SHP77 (cell line): Measurements from ENCODE around the gene GPC6.
A peak's percentile ranks its signal among the peaks of the same experiment; 100 is the strongest.

Source experiments
- DNase-seq, 2 experiments: peaks; one replicate each; lab custom pipeline; 2025; lab: John Stamatoyannopoulos, UW

Gene GPC6

DNA sequence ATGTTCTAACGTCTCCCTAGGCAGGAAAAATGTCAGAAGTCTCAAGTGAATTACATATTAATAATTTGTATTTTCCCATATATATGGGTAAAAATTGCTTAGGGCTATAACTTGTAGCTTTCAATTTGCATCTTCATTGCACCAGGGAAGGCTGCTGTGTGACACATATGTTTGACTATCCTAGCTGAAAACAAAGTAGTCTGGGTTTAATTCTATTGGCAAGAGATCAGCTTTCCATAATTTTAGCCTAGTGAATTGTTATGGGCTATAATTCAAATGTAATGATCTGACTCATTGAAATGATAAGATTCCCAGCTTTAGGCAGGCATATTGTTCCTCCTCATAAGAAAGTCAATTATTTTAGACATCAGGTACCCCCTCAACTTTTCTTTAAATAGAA, 699.8 kb downstream of the GPC6 start:
- peak; percentile 22 to 57 for DNase-seq

DNA sequence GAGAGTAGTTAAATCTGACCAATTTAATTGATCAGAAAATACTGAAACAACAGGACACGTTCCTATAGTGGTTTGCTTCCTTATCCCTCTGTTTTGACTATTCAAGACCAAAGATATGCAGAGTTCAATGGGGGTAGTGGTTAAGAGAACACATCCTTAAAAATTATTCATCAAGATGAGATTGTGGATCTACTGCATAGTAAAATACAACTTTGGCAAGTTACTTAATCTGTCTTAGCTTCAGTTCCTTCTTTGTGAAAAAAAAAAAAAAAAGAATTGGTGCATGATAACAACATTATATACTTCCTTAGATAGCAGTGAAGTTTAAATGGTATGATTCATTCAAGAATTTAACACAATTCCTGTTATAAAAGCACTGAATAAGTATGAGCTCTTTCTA, 700.8 kb downstream of the GPC6 start:
- no peak for DNase-seq

DNA sequence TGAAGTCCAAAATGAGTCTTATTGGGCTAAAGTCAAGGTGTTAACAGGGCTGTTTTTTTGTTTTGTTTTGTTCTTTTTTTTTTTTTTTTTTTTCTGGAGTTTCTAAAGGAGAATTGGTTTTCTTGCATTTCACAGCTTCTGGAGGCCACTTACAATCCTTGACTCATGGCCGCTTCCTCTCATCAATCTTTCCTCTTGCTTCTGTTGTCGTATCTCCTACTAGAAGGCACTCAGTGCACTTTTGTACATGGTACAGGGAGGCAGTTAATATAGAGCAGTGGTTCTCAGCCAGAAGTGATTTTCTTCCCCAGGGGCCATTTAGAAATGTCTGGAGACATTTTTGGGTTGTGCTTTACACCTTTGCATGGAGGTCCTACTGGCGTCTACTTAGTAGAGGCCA, 706.3 kb downstream of the GPC6 start:
- no peak for DNase-seq

DNA sequence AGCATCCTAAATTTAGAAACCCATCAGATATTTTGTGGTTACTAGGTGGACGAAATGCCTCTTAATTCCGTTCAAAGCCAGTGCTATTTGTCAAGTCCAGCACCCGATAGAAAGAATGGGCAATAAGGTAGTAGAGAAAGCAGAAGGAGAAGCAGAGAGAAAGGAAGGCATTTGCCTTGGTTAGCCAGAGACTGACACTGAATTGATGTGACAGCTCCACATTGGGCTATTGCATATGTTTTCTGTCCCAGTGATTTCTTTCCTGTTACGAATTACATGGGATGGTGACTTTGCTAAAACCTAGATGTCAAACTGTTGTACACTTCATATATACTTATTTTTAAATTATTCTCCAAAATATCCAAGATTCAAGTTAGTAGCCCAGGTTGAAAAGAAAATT, 710.3 kb downstream of the GPC6 start:
- no peak for DNase-seq

DNA sequence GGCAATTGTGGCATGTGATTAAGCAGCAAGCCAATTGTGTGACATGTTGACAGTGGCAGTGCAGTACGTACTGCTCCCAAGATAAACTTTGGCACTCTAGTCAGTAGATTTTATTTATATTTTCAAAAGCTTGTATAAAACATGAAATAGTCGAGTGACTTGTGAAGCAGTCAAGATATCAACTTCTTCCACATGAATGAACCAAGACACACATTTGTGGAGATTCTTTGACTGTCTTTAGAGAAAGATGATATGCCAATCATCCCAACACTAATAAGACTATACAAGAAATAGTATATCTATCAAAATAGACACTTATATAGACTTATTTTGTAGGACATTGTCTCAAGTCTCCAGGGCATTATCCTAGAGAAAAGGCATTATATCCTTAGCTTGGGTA, 714.8 kb downstream of the GPC6 start:
- no peak for DNase-seq

DNA sequence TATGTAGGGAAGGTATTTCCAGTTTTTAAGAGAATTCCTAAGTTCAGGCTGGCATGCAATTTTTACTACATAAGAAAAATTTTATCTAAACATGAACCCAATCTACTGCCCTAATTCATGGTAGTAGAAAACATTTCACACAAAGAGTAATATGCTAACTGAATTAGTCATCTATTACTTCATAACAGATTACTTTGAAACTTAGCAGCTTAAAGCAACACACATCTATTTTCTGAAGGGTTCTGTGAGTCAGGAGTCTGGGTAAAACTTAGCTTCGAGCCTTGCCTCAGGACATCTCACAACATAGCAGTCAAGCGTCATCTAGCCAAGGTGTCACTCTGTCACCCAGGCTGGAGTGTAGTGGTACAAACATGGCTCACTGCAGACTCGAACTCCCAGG, 715.4 kb downstream of the GPC6 start:
- no peak for DNase-seq

DNA sequence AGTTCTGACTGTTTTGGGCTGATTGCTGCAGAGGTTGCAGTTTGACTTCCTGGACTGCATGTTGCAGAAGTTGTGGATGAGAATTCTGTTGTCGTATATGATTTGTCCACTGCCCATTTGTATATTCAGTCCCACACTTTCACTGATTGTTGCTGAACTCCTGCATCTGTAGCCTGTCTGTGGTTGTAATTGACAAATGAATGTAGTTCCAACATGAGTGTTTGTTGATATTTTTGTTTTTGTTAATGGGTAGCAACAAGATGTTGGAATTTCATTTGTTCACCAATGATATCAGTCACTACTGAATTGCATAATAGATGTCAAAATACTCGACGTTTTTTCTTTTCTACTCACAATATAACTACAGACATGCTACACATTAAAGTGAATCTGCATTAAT, 719.0 kb downstream of the GPC6 start:
- no peak for DNase-seq

DNA sequence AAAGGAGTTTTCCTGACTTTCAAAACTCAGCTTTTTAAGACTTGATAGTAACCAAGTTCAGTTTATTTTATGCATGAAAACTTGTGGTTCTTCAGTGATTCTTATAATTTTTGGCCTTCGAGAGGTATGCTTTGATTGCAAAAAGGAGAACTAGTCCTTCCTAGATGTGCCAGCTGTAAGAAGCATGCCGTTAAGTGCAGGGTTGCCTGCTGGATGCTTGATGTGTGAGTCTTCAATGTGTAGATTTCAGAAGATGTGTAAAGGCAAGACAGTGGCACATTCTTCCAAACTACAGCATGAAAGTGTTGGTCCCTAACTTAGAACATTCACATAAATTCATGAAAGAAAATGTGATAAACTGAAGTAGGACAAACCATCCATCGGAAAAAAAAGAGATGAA, 720.4 kb downstream of the GPC6 start:
- DNase-seq, result no peak

DNA sequence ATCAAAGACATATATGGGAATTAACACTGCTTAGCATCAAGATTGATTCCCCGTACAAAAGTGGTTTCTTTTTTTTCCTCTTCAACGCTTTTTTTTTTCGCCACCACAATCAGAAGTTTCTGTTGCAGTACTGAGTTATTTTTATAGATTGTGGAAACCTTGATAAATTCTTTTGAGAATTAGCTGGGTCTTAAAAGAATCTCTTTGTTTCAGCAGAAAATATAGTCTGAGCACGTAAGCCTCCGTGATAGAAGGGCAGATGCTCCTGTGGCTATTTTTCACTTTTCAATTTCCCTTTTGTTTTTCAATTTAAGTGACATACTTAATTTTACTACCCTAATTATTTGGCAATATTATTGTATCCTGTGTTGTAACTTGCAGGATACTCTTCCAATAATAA, 721.0 kb downstream of the GPC6 start:
- DNase-seq, result no peak

DNA sequence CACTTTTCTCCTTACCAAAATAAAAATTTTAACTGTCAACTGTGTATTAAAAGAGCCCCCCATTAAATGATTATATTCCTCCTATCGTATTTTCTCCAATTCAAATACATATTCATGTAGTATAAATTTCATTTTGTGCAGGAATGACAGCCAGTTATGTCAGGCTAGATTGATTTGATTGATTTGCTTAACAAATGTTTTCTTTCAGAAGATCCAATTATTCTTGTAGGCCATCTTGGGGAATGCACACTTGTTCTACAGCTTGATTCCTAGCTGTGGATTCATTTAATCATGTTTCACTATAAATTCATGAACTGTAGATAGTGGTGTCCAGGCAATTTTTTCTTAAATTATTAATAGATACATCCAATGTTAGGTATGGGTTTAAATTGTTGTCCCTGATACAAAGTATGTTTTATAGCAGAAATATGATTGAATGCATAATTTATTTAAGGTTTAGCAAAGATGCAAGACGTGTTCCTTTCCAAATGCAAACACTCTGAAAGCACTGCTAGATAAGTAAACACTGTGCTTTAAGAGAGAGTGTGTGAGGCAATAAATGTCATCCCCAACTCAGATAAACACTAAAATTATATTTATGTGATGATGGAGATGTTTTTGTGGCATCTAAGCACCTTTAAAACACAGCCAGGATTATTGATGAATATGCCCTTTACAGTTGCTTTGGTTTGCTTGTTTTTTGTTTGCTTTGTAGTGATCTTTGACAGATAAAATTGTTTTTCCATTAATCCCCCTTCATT, 721.7 kb downstream of the GPC6 start:
- DNase-seq, result peak; percentile 56 to 71

DNA sequence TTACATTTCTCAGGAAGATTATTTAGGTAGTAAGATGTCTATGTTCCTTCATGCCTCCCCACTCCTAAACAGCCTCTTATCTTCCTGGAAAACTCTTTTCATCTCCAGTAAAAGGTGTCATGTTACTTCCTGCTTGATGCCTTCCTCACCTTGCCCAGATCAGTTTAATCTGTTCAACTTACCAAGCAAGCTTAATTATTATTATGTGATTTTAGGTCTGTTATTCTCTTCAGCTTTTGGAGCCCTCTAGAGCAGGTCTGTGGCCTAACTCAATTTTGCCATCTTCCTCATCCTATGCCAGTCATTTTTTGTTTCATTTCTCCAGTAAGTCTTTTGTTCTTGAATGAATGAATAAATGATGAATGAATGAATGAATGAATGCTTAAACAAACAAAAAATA, 724.5 kb downstream of the GPC6 start:
- DNase-seq, result no peak

DNA sequence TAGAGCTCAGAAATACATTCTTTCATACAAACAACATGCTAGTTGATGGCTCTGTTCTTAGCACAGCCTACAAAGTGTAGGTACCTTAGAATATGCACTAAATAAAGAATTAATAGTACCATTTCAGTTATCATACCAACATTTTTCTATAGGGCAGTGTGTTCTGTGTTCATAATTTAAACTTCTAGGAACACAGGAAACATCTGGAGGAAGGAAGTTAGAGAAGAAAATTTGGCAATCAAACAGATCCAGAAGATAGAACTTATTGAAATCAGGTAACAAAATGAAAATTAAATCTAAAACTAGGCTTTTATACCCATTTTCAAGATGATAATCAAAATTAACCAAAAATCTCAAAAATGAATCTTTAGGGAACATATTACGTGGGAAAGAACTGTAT, 725.3 kb downstream of the GPC6 start:
- DNase-seq, result no peak

DNA sequence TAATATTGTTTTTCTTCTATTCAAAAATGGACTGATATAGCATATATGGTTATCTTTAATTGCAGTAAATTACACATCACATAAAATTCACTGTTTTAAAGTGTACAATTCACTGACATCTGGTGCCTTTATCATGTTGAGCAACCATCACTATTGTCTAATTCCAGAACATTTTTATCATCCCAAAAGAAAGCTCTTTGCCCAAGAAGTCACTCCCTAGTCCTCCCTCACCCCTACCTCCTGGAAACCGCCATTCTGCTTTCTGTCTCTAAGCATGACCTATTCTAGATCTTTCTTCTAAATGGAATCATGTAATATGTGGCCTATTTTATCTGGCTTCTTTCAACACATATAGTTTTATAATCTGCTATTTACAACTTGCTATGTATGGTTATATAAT, 727.2 kb downstream of the GPC6 start:
- no peak for DNase-seq

DNA sequence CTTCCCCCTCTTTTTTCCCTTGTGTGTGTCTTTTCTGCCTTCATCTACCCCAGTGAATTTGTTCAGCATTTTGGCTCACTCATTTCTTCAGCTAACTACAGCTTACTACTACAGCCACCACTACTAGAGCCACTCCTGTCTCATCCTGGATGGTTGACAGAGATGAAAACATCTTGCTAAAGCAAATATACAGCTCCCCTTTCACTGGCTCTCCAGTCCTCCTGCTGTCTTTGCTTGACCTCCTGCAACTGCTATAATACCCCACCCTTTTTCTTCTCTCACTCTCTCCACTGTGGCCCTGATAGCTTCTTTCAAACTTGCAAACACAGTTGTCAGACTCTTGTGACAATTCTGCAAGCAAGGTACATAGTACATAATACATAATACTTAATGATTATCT, 729.3 kb downstream of the GPC6 start:
- peak; percentile 75 to 77 for DNase-seq

DNA sequence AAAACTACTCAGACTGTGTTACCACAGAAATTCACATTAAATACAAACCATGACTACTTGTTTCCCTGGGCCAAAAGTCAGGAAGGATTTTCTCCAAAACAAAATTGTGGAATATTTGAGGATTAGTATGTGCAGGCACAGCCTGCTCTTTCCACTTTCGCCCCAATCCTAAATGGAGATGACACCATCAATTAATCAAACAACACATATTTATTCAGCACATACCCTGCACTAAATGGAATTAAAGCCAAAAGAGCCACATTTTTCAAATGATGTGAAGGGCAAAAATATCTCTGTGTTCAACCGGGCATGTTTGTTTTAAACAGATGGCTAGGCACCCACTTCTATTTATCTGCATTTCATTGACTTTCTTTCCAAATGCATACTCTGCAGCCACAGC, 729.8 kb downstream of the GPC6 start:
- DNase-seq, result peak in 1 of 2 experiments; percentile 17

DNA sequence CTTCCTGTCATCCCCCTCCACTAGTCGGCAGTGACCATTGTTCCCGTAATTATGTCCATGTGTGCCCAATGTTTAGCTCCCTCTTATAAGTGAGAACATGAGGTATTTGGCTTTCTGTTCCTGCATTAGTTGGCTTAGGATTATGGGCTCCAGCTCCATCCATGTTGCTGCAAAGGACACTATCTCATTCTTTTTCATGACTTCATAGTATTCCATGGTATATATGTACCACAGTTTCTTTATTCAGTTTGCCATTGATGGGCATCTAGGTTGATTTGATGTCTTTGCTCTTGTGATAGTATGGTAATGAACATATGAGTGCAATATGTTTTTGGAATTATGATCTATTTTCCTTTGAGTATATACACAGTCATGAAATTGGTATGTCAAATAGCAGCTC, 730.8 kb downstream of the GPC6 start:
- no peak for DNase-seq

DNA sequence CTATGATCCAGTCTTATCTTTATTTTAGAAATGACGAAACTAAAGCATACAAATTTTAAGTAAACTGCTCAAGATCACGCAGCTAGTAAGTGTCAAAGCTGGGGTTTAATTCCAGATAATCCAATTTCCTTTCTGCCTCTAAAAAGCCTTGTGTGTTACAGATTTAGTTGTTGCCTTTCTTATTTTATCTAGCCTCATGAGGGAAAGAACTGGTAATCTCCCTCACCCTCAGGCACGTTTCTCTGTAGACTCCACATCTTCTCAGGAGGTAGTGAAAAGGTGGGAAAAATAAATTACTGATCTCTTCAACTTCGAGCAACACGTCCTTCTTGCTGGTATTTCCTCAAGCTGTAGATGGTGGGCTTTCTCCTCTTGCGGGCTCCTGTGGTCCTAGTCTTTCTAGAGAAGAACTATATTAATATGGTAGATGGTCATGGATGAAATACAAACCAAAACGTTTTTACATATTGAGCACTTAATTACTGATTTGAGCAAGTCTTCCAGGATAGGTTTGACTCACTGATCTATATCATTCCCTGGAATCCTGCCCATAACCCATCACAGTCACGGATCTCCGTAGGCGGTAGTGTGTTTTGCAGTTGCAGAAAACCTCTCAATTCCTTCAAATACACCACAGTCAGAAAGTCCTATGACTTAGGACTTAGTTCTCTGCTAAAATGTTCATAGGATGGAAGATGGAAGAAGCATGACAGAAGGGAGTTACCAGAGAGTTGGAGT, 733.4 kb downstream of the GPC6 start:
- no peak for DNase-seq

DNA sequence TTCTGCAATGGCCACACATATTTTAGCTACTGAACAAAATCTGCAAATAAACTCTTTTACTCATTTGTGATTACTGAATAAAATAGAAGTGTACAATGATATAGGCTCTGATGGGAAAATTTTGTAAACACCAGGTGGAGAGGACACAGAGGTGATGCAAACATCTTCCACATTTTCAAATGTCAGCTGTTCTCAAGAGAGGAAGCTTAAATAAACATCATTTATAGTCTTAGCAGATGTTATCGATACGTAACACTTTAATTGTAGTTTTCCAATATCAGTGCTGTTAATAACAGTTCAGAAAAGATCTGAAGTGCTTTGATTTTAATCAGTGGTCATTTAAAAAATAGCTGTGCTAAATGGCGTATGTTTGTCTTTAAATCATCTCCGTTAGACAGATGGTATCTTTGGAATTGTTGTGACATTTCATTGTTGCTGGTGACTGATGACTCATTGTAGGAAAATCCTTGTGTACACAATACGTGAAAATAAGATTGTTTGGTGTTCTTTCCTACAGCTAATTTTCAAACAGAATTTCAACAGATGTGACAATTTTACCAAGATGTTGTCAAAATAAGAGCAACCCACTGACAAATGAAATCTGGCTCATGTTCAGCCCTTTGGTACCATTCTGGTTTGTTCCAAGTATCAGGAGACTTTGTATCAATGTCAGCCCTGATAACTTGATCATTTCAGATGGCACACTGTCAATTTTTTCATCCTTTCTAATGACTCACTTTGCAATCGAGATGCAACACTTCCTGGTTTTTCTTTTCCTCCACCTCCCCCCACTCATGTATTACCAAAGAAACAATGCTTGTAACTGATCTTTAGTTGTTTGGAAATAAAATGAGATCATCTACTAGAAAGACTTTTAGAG, 736.9 kb downstream of the GPC6 start:
- peak; percentile 88 to 90 for DNase-seq

DNA sequence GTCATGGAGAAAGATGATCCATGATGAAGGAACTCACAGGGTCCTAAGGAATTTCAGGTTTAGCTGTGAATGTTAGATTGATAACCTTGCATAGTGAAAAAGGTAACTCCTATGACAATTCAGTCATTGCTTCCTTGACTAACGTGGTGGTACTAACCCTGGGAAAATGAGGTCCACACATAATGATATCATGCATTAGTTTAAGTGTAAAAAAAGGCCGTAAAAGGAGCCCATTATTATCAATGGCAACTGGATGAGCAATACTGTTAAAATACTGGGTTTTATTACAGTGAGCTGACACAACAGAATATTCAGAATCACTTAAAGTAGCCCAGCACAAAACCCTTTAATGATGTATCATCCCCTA, 737.5 kb downstream of the GPC6 start:
- DNase-seq, result no peak

DNA sequence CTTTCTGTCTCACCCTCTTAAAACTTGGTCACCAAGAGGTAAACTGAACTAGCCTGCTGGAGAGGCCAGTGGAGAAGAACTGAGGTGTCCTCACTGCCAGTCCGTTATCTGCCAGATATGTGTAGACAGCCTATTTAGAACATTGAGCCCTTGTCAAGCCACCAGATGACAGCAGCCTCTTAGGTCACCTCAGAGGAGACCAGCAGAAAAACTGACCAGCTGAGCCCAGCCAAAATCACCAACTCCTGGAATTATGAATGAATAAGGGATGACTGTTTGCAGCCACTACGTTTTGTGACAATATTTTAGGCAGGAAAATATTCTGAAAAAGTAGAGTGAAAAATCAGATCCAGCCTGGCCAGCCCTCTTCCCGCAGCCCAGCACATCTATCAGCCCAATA, 739.0 kb downstream of the GPC6 start:
- DNase-seq, result no peak

DNA sequence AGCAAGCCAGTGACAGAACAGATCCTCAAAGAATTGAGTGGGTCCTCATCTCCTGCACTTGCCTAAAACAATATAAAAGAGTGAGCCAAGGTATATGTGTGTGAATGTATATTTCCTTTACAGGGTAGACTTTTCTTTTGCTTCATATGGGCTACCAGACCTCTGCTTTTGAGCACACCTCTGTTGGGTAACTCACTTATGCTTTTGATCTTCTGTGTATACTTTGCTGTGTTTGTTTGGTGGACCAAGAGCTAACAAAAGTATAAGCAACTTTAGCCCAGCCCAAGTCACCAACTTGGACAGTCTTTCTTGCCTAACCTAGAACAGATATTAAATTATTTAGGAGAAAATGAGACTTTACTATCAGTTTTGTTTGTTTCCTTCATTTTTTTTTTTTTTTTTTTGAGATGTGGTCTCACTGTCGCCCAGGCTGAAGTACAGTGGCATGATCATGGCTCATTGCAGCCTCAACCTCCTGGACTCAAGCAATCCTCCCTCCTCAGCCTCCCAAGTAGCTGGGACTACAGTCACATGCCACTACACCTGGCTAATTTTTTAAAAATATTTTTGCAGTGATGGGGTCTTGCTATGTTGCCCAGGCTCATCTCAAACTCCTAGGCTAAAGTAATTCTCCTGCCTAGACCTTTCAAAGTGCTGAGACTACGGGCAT, 739.8 kb downstream of the GPC6 start:
- DNase-seq, result no peak

DNA sequence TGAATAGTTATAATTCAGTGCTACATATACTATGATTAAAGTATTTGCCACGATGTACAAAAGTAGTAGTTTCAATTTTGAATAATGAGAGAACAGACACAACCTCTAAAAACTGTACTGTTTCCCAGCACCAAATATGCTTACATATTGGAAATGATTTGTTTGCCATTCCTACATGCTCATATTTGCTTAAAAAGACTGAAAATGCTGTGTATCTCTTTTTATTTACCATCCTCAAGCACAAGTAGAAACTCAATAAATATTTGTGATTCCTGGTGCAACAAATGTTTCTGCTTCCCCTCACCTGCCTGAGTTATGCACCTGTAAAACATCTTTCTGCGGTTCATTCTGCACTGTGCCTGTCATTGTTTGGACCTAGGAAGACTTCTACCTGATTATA, 740.7 kb downstream of the GPC6 start:
- no peak for DNase-seq
